HG03159 (cell line): ENCODE results near the gene ASTN2.
"Not testable (repeated sequence)": the region's sequence is repeated elsewhere in the genome, so short reads cannot be mapped to it uniquely, and the experiment has no call there.

Experiments used
- ATAC-seq: cut with Tn5 transposase; IDR thresholded peaks from one replicate; pipeline ENCODE4 v1.9.1; 2021; ENCODE audit warnings: mild to moderate bottlenecking, moderate library complexity; ENCODE audit not compliant: unreplicated experiment

Gene ASTN2

DNA sequence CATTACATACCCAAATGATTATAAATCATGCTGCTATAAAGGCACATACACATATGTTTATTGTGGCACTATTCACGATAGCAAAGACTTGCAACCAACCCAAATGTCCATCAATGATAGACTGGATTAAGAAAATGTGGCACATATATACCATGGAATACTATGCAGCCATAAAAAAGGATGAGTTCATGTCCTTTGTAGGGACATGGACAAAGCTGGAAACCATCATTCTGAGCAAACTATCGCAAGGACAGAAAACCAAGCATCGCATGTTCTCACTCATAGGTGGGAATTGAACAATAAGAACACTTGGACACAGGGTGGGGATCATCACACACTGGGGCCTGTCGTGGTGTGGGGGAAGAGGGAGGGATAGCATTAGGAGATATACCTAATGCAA is 960.3 kb downstream of the ASTN2 start:
- not testable (repeated sequence) for ATAC-seq

DNA sequence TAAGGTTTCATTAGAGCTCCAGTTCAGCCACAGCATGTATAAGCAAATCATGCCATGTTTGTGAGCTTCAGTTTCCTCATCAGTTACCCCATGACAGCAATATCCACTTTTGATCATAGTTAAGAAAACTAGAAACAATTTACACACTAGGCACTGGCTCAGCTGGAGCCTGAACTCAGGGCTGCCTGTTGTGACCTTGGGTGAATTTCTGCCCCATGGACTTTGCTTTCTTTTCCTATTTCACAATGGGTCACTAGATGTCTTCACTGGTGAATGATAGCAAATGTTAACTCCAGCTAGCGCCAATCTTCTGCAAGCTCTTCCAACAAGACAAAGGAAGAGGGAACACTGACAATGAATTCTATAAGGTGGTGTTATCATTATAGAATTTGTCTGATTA is 961.1 kb downstream of the ASTN2 start:
- no peak for ATAC-seq

DNA sequence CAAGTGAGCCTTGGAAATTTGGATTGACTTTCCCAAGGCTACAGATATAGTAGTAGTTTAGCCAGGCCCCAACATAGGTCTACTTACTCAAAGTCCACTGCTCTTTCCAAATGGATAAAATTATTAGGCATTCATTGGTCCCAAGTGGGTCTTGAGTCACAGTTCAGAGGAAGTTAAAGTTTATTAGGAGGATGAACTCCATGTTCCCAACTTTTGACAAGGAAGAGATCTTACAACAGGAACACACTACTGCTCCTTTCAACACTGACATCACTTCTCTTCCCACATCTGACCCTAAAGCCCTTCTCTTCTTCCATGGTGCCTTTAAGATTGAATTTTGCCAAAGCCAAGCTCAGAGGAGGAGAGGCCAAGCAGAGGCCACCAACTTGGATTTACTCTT is 962.2 kb downstream of the ASTN2 start:
- ATAC-seq, result no peak

DNA sequence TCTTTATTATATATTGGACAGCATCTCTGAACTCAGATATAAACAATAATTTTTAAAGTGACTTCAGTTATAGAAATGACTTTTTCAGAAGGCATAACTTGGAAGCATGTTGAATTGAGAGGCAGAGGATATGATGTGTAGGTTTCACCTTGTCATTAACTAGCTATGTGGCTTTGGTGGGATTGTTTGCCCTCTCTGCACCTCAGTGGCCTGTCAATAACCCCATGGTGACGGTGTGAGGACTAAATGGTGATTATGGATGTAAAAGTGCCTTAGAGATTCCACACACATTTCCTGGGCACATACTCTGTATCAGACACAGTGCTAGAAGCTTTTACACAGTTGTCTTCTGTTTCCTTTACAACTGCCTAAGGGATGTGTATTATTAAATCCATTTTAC is 962.6 kb downstream of the ASTN2 start:
- ATAC-seq, result no peak

DNA sequence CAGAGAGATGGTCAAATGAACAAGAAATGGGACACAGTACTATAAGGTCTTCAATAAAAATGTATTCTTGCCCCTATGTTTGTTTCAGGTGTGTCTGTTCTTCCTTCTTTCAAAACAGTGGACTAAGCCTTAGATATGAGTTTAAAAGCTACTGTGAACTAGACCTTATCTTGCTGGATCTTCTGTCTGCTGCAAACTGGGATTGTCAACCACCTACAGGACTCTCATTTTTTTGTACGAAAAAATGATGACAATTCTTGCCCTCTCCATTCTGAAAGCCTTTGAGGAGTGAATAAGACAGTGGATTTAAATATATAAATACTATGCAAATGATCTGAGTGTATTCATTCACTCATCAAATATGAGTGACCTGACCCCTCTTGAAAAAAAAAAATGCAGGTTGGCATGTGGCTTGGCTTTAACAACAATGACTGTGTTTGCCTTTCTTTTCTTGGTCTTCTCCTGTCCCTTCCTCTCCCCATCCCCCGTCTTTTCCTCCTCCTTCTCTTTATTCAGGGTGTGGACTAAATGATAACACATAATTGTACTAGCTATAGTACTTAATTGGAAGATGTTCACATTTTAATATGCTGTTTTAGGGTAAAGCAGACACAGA is 963.2 kb downstream of the ASTN2 start:
- ATAC-seq, result no peak

DNA sequence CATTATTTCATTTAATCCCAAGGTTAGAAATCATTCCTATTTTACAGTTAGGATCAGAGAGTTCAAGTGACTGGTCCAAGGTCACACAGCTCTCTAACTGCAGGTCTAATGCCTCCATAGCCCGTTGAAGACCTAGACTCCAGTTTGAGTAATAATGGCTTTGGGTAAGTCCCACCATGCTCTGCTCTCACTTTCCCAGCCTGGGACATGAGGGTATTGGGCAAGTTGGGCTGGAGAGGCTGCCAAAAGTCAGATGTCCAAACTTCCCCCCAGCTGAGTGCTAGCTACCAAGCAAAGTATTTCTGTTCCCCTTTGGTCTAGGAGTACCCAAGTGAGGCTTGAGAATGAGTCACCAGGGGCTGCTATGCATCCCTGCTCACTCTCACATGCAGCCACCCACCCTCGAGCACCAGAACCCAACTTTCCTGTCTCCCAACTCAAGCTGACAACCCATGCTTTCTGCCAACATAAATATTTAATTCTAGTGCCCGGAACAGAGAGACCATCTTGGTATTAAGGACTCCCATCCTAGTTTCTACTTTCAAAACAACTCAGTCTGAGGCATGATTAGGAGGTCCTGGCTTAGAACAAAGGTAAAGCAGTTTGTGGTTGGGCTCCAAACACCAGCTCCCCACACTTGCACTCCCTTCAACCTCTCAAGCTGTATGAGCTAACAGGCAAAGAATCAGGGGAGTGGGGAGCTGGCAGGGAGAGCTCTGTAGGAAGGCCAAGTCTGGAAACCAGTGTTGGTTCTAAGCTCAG is 964.3 kb downstream of the ASTN2 start:
- peak; percentile 84 for ATAC-seq

DNA sequence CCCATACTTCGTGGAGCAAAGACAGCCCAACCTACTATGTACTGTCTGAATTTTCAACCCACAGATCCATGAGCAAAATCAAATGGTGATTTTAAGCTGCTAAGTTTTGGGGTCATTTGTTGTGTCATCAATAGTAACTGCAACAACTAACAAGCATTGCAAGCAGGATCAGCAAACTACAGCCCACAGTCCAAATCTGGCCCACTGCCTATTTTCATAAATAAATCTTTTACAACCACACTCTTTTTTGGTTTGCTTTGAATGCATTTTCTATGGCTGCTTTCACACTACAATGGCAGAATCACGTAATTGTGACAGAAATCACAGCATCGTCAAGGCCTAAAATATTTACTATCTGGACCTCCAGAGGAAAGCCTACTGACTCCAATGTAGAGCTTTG is 964.9 kb downstream of the ASTN2 start:
- no peak for ATAC-seq

DNA sequence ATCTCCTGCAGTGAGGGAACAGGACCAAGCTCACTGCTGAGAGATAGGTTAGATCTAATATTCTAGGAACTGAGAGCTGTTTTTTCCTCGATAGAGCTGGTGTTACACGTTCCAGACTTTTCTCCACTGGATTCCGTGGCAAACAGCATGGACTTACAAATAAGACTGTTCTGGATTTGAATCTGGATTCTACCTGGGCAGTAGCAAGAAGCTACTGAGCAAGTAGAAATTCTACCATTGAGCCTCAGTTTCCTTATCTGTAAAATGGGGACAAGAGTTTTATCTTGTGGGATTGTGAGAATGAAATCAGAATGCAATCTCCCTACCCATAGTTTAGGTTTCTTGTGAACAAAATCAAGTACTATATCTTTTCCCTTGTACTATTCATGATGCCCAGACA is 966.4 kb downstream of the ASTN2 start:
- no peak for ATAC-seq

DNA sequence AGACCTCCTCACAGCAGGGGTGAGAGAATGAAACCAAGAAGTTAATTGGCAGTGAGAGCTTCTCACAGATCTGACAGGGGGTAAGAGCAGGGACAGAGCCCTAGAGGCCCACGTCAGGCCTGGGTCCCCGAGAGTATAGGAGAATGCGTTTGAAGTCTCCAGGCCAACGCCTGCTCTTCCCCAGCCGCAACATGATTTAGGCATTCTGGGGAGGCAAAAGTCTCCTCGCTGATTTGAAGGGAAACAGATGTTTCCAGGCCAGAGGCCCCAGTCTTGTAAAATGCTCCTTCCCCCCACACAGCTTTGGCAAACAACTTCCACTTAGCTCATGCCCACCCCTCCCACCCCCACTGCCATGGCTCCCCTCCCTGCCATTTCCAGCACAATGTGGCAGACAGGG is 966.9 kb downstream of the ASTN2 start:
- no peak for ATAC-seq

DNA sequence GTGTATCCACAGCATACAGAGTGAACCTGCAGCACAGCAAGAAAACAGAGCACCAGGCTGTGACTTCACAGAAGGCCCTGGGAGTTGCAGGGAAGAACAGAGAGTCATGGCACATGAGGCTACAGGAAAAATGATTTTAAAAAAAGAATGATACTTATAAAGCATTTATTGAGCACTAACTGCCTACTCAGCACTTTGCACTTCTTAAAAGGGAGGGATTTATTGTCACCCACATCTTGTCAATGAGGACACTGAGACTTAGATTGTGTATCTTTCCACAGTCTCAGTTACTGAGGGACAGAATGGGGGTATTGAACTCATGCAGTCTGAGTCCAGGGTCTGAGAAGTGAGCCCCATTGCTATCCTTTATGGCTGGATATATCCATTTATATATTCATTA is 972.3 kb downstream of the ASTN2 start:
- no peak for ATAC-seq

DNA sequence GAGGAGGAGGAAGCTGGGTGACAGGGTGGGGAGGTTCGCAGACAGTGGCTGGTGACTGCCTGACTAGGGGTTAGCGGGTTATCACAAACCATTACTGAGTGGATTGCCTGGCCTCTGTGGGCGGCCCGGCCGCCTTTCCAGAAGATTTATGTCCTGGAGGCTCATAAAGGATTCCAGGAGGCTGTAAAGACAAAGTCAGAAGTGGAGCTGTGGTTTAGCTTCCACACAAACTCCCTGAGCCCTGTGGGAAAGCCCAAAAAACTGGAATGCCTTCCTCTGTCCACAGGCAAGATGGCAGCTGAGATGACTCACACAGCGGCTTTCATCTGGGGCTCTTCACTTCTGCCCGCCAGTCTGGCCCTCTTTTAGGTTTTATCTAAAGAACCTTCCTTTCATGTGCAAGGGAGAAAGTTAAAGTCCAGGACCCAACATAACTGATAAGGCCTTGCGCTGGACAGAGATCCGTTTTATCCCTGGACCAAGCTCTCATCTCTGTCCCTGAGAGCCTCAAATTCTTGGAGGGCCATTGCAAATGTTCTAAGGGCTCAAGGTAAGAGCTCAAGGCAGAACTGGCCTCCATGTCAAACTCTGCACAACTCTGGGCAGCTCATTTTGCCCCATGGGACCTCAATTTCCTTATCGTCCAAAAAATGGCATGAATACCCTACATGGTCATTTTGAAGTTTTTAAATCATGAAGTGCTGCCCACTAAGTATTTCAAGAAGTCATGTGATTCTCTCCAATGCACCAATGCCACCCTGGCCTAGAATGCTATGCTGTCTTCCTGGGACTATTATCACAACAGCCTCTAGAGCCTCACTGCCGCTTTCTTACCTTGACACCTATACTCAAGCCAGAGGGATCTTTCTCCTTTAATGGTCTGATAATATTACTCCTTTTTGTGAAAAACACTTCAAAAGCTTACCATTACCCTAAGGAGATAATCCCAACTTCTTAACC is 977.2 kb downstream of the ASTN2 start:
- no peak for ATAC-seq

DNA sequence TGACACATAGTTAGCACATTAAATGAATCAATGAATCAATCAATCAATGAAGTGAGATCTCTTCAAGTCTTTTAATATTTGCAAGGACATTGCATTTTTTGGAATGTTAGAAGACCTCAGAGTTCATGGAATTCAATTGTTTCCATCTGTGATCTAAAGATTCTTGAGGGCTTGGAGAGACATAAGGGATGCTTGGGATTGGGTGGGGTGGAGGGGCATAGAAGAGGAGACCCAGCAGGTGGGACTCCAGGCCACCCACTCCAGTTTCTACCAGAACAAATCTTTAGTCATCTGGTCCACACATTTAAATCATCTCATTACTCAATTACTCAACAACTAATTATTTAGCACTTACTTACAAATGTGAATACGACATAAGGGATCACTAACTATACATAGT is 978.7 kb downstream of the ASTN2 start:
- ATAC-seq, result no peak

DNA sequence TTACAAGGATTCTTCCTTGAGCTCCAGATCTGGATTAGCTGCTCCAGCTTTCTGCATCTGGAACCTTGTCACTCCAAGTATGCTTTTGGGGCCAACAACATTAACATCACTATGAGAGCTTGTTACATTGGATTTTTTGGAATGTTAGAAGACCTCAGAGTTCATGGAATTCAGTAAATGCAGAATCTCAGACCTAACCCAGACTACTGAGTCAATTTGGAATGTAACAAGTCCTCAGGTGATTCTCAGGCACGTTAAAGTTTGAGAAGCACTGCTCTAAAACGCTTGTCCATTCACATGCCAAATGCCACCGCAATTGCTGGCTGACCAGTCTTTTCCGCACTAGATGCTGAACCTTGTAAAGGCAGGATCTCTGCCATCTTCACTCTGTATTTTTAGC is 979.2 kb downstream of the ASTN2 start:
- ATAC-seq, result no peak

DNA sequence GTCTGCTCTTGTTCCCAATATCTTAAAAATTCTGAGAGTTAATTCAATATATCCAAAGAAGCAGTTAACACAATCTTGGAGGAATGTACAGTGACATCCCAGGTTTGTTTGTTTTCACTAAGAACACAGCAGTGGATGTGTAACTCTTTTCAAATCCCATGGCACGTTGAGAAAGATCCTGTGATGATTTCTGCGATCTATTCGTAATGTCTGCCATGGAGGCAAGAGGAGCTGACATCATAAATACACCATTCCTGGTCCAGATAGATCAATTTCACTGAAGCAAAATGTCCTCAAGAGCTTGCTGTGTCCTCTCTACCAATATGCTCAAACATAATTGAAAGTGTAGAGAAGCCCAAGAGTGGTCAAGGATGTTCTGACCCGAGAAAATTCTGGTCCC is 980.5 kb downstream of the ASTN2 start:
- ATAC-seq, result no peak

DNA sequence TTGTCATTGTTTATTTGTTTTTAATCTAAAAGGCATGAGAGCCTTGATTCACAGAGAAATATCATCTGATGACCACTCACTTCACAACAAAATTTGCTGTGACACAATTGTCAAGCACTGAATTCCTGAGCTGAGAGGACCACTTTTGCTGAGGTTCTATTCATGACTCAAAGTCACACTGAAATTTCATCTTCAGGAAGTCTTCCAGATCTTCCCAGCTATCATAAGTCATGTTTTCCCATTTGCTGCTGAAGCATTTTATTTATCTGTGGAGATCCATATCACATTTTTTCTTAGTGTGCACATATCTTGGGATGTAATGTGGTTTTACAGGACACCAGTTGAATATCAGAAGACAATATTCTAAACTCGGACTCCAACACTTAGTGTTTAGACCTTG is 982.8 kb downstream of the ASTN2 start:
- no peak for ATAC-seq

DNA sequence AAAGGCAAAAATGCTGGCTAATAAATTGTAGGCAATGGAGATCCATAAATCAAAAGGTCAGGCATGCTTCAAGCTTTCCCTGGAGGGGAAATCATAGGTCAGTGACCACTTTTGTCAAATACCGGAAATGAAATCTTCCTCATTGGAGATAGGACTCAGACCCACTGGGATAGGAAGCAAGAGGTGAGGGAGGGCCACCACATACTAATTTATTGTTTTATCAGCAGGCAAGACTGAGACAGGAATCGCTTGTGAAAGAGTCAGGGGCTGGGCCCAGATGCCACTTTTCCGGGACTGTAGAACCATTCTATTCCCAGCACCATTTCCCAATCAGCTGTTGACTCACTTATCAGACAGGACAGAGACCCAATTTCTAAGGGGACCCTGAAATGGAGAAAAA is 984.0 kb downstream of the ASTN2 start:
- no peak for ATAC-seq

DNA sequence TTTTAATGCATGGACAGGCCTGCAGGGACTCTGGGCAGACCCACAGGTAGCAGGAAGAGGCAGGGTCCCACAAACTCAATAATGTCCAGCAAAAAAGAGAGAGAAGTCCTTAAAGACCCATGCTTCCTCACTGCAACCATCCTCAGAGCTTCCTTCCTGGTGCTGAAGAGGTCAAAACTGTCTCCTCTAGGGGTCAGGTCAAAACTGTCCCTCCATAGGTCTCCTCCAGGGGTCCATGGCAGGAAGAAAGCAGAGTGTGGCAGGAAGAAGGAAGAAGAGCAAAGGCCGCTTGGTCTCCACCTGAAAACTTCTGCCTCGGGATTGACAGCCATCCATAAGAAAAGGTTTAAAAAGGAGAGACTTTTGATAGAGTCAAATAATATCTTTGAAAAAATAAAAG is 989.6 kb downstream of the ASTN2 start:
- ATAC-seq, result no peak

DNA sequence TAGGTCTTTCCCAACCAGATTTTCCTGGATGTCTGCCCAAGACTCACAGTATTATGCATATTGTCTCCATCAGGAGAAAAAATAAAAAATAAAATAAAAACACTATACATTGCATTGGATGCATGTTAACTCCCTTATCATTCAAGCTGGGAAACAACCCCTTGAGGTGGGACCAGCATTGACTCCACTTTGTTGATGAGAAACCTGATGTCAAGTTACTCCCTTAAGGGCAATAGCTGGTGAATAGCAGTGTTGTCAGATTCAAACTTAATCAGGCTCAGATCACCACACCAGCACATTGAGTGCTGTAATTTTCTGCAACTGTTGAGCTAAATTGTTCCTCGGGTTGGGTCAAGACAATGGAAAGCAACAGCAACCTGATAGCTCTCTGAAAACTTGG is 991.7 kb downstream of the ASTN2 start:
- ATAC-seq, result no peak

DNA sequence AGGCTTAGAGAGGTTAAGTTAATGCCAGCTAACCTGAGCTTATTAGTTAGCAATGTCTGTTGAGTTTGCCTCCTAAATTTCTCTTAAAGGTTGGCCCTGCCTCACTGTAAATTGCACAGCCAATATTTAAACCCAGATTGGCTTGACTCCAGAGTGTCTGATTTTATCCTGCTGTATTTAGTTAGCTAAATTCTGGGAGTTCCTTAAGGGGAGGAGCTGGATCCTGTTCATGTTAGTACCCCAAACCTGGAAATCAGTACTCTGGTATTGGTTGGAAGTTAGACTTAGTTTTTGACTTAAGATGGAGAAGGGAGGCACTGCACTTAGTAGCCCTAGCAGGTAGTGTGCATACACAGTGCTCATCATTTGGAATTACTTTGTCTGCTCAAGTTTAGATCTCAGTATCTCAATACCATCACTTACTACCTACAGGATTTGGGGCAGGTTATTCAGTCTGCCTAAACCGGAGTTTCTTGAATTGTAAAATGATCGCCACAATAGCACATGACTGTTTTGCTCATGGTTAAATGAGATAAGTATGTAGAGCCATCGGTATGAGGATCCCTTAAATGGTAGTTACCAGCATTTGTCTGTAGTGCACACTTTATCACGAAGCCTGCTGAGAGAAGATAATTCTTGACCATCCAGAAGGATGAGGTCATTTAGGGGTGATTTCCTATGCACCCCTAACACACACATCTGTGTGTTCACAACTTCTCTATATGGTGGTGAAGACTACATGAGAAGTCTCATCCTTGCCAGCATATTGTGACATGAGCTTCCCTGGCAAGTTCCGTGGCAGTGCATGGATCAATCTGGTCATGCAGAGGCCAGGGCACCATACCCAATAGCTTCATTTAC is 992.5 kb downstream of the ASTN2 start:
- no peak for ATAC-seq

DNA sequence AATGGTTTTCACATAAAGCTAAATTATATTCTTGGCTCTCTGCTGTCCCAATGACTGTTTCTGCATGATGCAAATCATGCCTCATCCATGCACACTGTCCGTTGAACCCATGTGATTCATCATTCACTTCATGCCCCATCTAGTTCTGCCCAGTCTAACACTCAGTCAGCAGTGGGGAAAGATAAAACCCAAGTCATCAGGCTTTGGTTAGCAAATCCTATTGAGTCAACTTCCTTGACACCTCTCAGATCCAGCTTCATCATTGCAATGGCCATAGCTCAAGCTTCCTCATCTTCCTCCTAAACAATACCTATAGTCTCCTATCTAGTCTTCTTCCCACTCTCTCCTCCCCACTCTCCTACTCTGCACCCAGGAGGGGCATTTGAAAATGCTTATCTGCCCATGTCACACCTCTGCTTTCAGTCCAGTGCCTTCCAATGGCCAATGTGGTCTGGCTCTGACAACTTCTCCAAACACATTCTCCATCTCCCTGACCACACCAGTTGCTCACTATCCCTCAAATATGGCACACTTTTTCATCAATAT is 993.8 kb downstream of the ASTN2 start:
- ATAC-seq, result no peak

DNA sequence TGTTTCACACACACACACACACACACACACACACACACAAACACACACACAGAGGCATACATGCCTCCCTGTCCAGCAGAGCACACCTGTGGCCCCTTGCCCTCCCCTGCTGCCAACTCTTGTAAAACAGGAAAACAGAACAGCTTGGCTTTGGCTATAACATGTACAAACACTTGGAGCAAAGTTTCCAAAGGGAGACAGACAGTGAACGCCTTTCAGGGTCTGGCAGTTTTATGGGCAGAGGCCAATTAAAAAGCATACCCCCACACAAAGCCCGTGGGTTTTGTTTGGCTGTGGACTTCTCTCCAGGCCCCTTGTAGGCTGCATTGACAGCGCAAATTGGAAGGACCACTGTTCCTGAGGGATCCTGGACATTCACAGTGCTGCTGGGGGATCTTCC is 995.7 kb downstream of the ASTN2 start:
- no peak for ATAC-seq
